K562 (cell line): ENCODE measurements around the gene TSC22D3. TPM values are rescaled to one million over a fixed set of nuclear protein-coding genes. Genes with fewer than 3 reads are reported as not detected.
A peak's percentile ranks its signal among the peaks of the same experiment; 100 is the strongest.

ENCODE experiments used
- CREB1 ChIP-seq, 2 experiments: sonication (generic) in 1 of 2; formaldehyde crosslinking in 1 of 2; IDR thresholded peaks; 2 replicates each; pipeline versions ENCODE4 v1.6.1 to v1.8.0; 2012 to 2022; ENCODE audit warnings: inconsistent platforms in 1 of 2, mild to moderate bottlenecking in 1 of 2, missing genetic modification reagents in 1 of 2, moderate library complexity in 1 of 2
- FIP1L1 ChIP-seq: fragments of 200-400 bp; formaldehyde crosslinking; IDR thresholded peaks from 2 replicates; pipeline ENCODE4 v1.6.1; 2018; ENCODE audit warnings: mild to moderate bottlenecking, low read depth, low read length; ENCODE audit not compliant: poor library complexity, severe bottlenecking
- MCM7 ChIP-seq, 2 experiments: fragments of 450-650 bp; IDR thresholded peaks; 2 replicates each; pipeline ENCODE4 v1.6.1; 2016 to 2018
- SNIP1 ChIP-seq: fragments of 450-650 bp; IDR thresholded peaks from 2 replicates; pipeline ENCODE4 v1.7.1; 2017; ENCODE audit warnings: low read depth, mild to moderate bottlenecking
- ZNF217 ChIP-seq: sonication (generic); formaldehyde crosslinking; IDR thresholded peaks from 2 replicates; pipeline ENCODE4 v1.8.0; 2022; ENCODE audit warnings: mild to moderate bottlenecking, missing genetic modification reagents
- ZNF224 ChIP-seq: sonication (generic); formaldehyde crosslinking; IDR thresholded peaks from 2 replicates; pipeline ENCODE4 v1.8.0; 2022; ENCODE audit warnings: mild to moderate bottlenecking, missing genetic modification reagents
- polyA plus RNA-seq, 8 experiments: library from polyadenylated mRNA; depleted of rRNA in 4 of 8; stranded (reverse) in 5 of 8; unstranded in 3 of 8; fragments of >200 nt; fragmentation: Nextera tagmentation in 2 of 8; fragmentation: Illumina TruSeq in 1 of 8; extraction: Ambion mirVana in 2 of 8; extraction: Trizol in 1 of 8; gene quantifications; 2 replicates each; pipeline versions ENCODE4 v1.2.1 to v1.2.3, GENCODE V29; 2011 to 2014; ENCODE audit warnings: inconsistent platforms in 1 of 8, missing spikeins in 1 of 8
- total RNA-seq, 7 experiments: library from RNA; depleted of rRNA in 6 of 7; stranded (reverse); fragments of >200 nt in 6 of 7; fragmentation: Illumina TruSeq in 2 of 7; extraction: Trizol in 2 of 7; gene quantifications; 2 replicates each; pipeline versions ENCODE4 v1.2.1 to v1.2.3, GENCODE V29; 2011 to 2021; ENCODE audit warnings: low replicate concordance in 1 of 7
- TF ChIP-seq, protein P1 (sequence below): fragments of 250-450 bp; sonication (Bioruptor Pico); IDR thresholded peaks from 2 replicates; pipeline ENCODE4 v1.4.0; 2020; ENCODE audit warnings: mild to moderate bottlenecking, moderate library complexity, borderline replicate concordance
- TF ChIP-seq, protein P2 (sequence below): fragments of 450-650 bp; IDR thresholded peaks from 2 replicates; pipeline ENCODE4 v1.6.1; 2016; ENCODE audit warnings: missing biosample characterization, missing genetic modification characterization
- TF ChIP-seq, protein P3 (sequence below): fragments of 250-450 bp; sonication (Bioruptor Pico); IDR thresholded peaks from 2 replicates; pipeline ENCODE4 v1.8.0; 2021; ENCODE audit warnings: borderline replicate concordance, mild to moderate bottlenecking, moderate library complexity; ENCODE audit not compliant: poor library complexity, severe bottlenecking
- TF ChIP-seq, protein P4 (sequence below): fragments of 450-650 bp; IDR thresholded peaks from 2 replicates; pipeline ENCODE4 v1.6.1; 2017; ENCODE audit warnings: antibody characterized with exemption, mild to moderate bottlenecking
- TF ChIP-seq, protein P5 (sequence below): fragments of 200-800 bp; sonication (Bioruptor generic); IDR thresholded peaks from 2 replicates; pipeline ENCODE4 v1.6.1; 2016; ENCODE audit warnings: missing genetic modification characterization, missing compliant biosample characterization

Gene TSC22D3
- total and polyA plus RNA-seq, 9 of the 15 experiments (the other 6 are each of a cell fraction or from before 2014, with no cell fraction given): 0.48 to 3.0 (median 0.87) TPM

DNA sequence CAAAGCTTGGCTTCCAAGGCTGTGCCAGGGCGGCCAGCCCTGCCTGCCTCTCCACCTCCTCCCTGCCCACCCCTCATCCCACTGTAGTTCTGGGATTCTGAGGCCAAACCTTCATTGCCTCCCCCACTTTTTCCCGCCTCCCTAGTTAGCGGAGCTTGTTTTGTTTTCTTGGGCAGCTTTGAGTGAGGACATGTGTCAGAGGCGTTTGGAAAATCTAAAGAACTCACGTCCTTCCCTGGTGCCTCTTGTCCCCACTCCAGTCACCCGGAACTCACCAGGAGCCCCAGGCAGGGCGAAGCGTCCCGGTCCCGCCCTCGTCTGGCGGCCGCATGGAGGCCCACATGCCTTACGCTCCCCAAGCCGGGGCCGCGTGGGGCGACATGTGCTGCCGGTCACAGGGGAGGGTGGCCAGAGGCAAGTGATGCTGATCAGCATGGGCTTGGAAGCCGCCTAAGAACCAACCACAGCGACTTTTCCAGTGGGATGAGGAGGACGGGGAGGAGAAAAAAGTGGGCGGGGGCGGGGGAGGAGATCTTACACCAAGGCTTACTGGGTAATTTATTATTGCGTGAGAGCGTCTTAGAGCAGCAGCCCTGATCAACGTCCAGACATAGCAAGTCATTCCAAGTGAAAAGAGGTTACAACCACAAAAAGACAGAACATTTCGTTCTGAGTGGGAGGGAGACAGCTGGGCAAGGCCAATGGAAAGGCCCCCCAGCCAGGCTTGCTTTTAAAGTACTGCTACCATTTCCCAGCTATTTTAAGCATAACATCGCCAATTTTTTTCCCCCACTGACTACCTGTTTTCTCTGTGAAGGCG, 98.8 kb downstream of the TSC22D3 start (continued):
- TF ChIP-seq, protein P1, sequence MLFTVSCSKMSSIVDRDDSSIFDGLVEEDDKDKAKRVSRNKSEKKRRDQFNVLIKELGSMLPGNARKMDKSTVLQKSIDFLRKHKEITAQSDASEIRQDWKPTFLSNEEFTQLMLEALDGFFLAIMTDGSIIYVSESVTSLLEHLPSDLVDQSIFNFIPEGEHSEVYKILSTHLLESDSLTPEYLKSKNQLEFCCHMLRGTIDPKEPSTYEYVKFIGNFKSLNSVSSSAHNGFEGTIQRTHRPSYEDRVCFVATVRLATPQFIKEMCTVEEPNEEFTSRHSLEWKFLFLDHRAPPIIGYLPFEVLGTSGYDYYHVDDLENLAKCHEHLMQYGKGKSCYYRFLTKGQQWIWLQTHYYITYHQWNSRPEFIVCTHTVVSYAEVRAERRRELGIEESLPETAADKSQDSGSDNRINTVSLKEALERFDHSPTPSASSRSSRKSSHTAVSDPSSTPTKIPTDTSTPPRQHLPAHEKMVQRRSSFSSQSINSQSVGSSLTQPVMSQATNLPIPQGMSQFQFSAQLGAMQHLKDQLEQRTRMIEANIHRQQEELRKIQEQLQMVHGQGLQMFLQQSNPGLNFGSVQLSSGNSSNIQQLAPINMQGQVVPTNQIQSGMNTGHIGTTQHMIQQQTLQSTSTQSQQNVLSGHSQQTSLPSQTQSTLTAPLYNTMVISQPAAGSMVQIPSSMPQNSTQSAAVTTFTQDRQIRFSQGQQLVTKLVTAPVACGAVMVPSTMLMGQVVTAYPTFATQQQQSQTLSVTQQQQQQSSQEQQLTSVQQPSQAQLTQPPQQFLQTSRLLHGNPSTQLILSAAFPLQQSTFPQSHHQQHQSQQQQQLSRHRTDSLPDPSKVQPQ (CRISPR knock-in tag): peak; percentile 85; the same call in 1 of the 2 replicates
- TF ChIP-seq, protein P2, sequence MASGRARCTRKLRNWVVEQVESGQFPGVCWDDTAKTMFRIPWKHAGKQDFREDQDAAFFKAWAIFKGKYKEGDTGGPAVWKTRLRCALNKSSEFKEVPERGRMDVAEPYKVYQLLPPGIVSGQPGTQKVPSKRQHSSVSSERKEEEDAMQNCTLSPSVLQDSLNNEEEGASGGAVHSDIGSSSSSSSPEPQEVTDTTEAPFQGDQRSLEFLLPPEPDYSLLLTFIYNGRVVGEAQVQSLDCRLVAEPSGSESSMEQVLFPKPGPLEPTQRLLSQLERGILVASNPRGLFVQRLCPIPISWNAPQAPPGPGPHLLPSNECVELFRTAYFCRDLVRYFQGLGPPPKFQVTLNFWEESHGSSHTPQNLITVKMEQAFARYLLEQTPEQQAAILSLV: no peak
- TF ChIP-seq, protein P3, sequence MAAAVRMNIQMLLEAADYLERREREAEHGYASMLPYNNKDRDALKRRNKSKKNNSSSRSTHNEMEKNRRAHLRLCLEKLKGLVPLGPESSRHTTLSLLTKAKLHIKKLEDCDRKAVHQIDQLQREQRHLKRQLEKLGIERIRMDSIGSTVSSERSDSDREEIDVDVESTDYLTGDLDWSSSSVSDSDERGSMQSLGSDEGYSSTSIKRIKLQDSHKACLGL: peak; percentile 45
- TF ChIP-seq, protein P4, sequence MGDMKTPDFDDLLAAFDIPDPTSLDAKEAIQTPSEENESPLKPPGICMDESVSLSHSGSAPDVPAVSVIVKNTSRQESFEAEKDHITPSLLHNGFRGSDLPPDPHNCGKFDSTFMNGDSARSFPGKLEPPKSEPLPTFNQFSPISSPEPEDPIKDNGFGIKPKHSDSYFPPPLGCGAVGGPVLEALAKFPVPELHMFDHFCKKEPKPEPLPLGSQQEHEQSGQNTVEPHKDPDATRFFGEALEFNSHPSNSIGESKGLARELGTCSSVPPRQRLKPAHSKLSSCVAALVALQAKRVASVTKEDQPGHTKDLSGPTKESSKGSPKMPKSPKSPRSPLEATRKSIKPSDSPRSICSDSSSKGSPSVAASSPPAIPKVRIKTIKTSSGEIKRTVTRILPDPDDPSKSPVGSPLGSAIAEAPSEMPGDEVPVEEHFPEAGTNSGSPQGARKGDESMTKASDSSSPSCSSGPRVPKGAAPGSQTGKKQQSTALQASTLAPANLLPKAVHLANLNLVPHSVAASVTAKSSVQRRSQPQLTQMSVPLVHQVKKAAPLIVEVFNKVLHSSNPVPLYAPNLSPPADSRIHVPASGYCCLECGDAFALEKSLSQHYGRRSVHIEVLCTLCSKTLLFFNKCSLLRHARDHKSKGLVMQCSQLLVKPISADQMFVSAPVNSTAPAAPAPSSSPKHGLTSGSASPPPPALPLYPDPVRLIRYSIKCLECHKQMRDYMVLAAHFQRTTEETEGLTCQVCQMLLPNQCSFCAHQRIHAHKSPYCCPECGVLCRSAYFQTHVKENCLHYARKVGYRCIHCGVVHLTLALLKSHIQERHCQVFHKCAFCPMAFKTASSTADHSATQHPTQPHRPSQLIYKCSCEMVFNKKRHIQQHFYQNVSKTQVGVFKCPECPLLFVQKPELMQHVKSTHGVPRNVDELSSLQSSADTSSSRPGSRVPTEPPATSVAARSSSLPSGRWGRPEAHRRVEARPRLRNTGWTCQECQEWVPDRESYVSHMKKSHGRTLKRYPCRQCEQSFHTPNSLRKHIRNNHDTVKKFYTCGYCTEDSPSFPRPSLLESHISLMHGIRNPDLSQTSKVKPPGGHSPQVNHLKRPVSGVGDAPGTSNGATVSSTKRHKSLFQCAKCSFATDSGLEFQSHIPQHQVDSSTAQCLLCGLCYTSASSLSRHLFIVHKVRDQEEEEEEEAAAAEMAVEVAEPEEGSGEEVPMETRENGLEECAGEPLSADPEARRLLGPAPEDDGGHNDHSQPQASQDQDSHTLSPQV: peak; percentile 89
- 0 out of 2 replicates have a peak, but pooled peaks have one; percentile 35 for TF ChIP-seq ZNF224 (CRISPR knock-in tag)
- TF ChIP-seq MCM7 (IDR thresholded peaks at IDR 0.05): no peak
- 0 out of 2 replicates have a peak, but pooled peaks have one; percentile 64 for TF ChIP-seq ZNF217 (CRISPR knock-in tag)
- no peak for TF ChIP-seq CREB1 (IDR thresholded peaks at IDR 0.05)
- peak; percentile 47; the same call in 1 of the 2 replicates for TF ChIP-seq CREB1 (CRISPR knock-in tag; IDR thresholded peaks at IDR 0.05)
- TF ChIP-seq, protein P5, sequence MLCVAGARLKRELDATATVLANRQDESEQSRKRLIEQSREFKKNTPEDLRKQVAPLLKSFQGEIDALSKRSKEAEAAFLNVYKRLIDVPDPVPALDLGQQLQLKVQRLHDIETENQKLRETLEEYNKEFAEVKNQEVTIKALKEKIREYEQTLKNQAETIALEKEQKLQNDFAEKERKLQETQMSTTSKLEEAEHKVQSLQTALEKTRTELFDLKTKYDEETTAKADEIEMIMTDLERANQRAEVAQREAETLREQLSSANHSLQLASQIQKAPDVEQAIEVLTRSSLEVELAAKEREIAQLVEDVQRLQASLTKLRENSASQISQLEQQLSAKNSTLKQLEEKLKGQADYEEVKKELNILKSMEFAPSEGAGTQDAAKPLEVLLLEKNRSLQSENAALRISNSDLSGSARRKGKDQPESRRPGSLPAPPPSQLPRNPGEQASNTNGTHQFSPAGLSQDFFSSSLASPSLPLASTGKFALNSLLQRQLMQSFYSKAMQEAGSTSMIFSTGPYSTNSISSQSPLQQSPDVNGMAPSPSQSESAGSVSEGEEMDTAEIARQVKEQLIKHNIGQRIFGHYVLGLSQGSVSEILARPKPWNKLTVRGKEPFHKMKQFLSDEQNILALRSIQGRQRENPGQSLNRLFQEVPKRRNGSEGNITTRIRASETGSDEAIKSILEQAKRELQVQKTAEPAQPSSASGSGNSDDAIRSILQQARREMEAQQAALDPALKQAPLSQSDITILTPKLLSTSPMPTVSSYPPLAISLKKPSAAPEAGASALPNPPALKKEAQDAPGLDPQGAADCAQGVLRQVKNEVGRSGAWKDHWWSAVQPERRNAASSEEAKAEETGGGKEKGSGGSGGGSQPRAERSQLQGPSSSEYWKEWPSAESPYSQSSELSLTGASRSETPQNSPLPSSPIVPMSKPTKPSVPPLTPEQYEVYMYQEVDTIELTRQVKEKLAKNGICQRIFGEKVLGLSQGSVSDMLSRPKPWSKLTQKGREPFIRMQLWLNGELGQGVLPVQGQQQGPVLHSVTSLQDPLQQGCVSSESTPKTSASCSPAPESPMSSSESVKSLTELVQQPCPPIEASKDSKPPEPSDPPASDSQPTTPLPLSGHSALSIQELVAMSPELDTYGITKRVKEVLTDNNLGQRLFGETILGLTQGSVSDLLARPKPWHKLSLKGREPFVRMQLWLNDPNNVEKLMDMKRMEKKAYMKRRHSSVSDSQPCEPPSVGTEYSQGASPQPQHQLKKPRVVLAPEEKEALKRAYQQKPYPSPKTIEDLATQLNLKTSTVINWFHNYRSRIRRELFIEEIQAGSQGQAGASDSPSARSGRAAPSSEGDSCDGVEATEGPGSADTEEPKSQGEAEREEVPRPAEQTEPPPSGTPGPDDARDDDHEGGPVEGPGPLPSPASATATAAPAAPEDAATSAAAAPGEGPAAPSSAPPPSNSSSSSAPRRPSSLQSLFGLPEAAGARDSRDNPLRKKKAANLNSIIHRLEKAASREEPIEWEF (CRISPR knock-in tag): no peak
- no peak for TF ChIP-seq SNIP1
- TF ChIP-seq FIP1L1: no peak
